Measurements from ENCODE around the gene RASGRF1.

DNA sequence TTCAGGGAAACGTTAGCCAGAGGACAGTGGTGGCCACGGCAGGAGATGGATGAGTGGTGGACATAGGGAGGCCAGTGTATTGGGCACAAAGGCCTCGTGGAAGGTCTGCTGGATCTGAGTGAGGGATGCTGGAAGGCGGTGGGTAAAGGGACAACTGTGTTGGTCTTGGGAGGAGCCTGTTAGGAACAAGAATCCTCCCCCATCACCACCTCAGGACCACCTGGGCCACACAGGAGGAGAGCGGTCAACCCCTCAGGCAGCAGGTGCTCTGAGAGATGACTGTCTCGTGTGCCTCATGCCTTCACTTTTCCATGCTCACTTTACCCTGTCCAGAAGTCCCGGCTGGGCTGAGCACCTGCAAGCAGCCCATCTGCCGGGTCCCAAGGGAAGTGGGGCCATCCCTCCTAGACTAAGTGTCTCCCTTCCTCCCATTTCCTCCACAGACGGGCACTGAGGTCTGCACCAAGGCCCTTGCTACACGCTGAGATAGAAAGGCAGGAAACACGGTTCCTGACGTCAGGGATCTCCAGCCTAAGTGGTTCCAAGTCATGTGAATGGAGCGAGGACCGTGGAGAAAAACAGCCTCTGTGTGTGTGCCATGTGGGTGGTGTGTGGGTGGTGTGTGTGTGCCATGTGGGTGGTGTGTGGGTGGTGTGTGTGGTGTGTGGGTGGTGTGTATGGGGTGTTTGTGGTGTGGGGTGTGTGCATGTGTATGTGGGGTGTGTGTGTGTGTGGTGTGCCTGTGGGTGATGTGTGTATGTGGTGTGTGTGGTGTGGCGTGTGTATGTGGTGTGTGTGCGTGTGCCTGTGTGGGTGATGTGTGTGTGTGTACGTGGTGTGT is 97.9 kb downstream of the RASGRF1 start:
- TF ChIP-seq, protein P1, sequence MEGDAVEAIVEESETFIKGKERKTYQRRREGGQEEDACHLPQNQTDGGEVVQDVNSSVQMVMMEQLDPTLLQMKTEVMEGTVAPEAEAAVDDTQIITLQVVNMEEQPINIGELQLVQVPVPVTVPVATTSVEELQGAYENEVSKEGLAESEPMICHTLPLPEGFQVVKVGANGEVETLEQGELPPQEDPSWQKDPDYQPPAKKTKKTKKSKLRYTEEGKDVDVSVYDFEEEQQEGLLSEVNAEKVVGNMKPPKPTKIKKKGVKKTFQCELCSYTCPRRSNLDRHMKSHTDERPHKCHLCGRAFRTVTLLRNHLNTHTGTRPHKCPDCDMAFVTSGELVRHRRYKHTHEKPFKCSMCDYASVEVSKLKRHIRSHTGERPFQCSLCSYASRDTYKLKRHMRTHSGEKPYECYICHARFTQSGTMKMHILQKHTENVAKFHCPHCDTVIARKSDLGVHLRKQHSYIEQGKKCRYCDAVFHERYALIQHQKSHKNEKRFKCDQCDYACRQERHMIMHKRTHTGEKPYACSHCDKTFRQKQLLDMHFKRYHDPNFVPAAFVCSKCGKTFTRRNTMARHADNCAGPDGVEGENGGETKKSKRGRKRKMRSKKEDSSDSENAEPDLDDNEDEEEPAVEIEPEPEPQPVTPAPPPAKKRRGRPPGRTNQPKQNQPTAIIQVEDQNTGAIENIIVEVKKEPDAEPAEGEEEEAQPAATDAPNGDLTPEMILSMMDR (IDR thresholded peaks at IDR 0.05) = no peak
- no peak for TF ChIP-seq POLR2A (IDR thresholded peaks at IDR 0.05)
- no peak for TF ChIP-seq EP300 (IDR thresholded peaks at IDR 0.05)
